Ishikawa (cell line): ENCODE data around the gene LDB3.

ENCODE experiments used
- CEBPB ChIP-seq: IDR thresholded peaks from 2 replicates; pipeline ENCODE4 v1.6.1; 2012
- CREB1 ChIP-seq: IDR thresholded peaks from 2 replicates; pipeline ENCODE4 v1.6.1; 2012; ENCODE audit warnings: low read depth
- EGR1 ChIP-seq: IDR thresholded peaks from 2 replicates; pipeline ENCODE4 v1.6.1; 2012
- EP300 ChIP-seq: IDR thresholded peaks from 2 replicates; pipeline ENCODE4 v1.6.1; 2012; ENCODE audit warnings: borderline replicate concordance
- FOXM1 ChIP-seq: IDR thresholded peaks from 2 replicates; pipeline ENCODE4 v1.6.1; 2012; ENCODE audit warnings: low read depth, borderline replicate concordance
- NFIC ChIP-seq: IDR thresholded peaks from 2 replicates; pipeline ENCODE4 v1.6.1; 2012
- RAD21 ChIP-seq: IDR thresholded peaks from 2 replicates; pipeline ENCODE4 v1.6.1; 2012; ENCODE audit warnings: low read depth
- REST ChIP-seq: IDR thresholded peaks from 2 replicates; pipeline ENCODE4 v1.6.1; 2012; ENCODE audit warnings: low read depth, mild to moderate bottlenecking
- TAF1 ChIP-seq: IDR thresholded peaks from 2 replicates; pipeline ENCODE4 v1.6.1; 2012; ENCODE audit warnings: low read depth, mild to moderate bottlenecking
- TCF12 ChIP-seq: IDR thresholded peaks from 2 replicates; pipeline ENCODE4 v1.6.1; 2012; ENCODE audit warnings: low read depth
- TEAD4 ChIP-seq: IDR thresholded peaks from 2 replicates; pipeline ENCODE4 v1.6.1; 2012
- YY1 ChIP-seq: IDR thresholded peaks from 2 replicates; pipeline ENCODE4 v1.6.1; 2012; ENCODE audit warnings: low read depth
- ZBTB7A ChIP-seq: IDR thresholded peaks from 2 replicates; pipeline ENCODE4 v1.6.1; 2012; ENCODE audit warnings: low read depth
- TF ChIP-seq, protein P1 (sequence below): IDR thresholded peaks from 2 replicates; pipeline ENCODE4 v1.6.1; 2012
- TF ChIP-seq, protein P2 (sequence below): IDR thresholded peaks from 2 replicates; pipeline ENCODE4 v1.6.1; 2012

LDB3 gene

GRCh38 chr10:86768412-86769062 lies 100.2 kb downstream of the LDB3 start:
- TF ChIP-seq ZBTB7A = no peak
- TF ChIP-seq NFIC = no peak
- TF ChIP-seq REST = no peak
- TF ChIP-seq TEAD4 = no peak
- TF ChIP-seq CEBPB = no peak
- no peak for TF ChIP-seq EGR1
- TF ChIP-seq, protein P1, sequence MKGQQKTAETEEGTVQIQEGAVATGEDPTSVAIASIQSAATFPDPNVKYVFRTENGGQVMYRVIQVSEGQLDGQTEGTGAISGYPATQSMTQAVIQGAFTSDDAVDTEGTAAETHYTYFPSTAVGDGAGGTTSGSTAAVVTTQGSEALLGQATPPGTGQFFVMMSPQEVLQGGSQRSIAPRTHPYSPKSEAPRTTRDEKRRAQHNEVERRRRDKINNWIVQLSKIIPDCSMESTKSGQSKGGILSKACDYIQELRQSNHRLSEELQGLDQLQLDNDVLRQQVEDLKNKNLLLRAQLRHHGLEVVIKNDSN = no peak
- TF ChIP-seq, protein P2, sequence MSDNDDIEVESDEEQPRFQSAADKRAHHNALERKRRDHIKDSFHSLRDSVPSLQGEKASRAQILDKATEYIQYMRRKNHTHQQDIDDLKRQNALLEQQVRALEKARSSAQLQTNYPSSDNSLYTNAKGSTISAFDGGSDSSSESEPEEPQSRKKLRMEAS = no peak
- no peak for TF ChIP-seq EP300
- no peak for TF ChIP-seq FOXM1
- TF ChIP-seq YY1 = no peak
- no peak for TF ChIP-seq CREB1
- TF ChIP-seq RAD21 = no peak
- no peak for TF ChIP-seq TAF1
- TF ChIP-seq TCF12 = no peak

DNA sequence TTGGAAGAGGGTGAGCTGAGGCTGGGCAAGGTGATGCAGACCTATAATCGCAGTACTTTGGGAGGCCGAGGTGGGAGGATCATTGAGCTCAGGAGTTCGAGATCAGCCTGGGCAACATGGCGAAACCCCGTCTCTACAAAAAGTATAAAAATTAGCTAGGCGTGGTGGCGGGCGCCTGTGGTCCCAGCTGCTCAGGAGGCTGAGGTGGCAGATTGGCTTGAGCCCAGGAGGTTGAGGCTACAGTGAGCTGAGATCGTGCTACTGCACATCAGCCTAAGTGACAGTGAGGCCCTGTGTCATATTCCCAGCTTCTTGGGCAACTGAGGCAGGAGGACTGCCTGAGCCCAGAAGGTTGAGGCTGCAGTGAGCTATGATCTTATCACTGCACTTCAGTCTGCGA lies 101.7 kb downstream of the LDB3 start:
- TF ChIP-seq, protein P2 = no peak
- TF ChIP-seq FOXM1 = no peak
- TF ChIP-seq REST = no peak
- TF ChIP-seq EP300 = no peak
- TF ChIP-seq, protein P1 = no peak
- no peak for TF ChIP-seq EGR1
- TF ChIP-seq YY1 = no peak
- TF ChIP-seq RAD21 = no peak

- TF ChIP-seq EGR1 (no peak), ZBTB7A (no peak), TEAD4 (no peak)
Observed at GRCh38 chr10:86770412-86770960, 102.2 kb downstream of the LDB3 start.

GRCh38 chr10:86773498-86773897 lies 105.2 kb downstream of the LDB3 start:
- TF ChIP-seq TCF12 (no peak), CEBPB (no peak), CREB1 (no peak), ZBTB7A (no peak), RAD21 (no peak), FOXM1 (no peak), TAF1 (no peak), EGR1 (no peak), TEAD4 (no peak), NFIC (no peak), YY1 (no peak), EP300 (no peak), REST (no peak)
- TF ChIP-seq, protein P1 = no peak
- TF ChIP-seq, protein P2 = no peak
